NCI-H128 (cell line): ENCODE measurements around the gene QSOX1.

Experiments used
- DNase-seq: peaks from one replicate; lab custom pipeline; 2025; ENCODE audit not compliant: unreplicated experiment; lab: John Stamatoyannopoulos, UW

QSOX1 gene

GRCh38 chr1:180211156-180211859 lies 56.6 kb downstream of the QSOX1 start:
- DNase-seq = no peak

GRCh38 chr1:180211860-180212229 lies 57.2 kb downstream of the QSOX1 start:
- no peak for DNase-seq

- DNase-seq = no peak
Measured at GRCh38 chr1:180213401-180214170, 58.9 kb downstream of the QSOX1 start.

- no peak for DNase-seq
Measured at GRCh38 chr1:180215856-180216625, 61.4 kb downstream of the QSOX1 start.

GRCh38 chr1:180217006-180217405 lies 62.3 kb downstream of the QSOX1 start:
- no peak for DNase-seq

GRCh38 chr1:180218806-180219765 lies 64.4 kb downstream of the QSOX1 start:
- DNase-seq = no peak

GRCh38 chr1:180219776-180220175 lies 65.1 kb downstream of the QSOX1 start:
- DNase-seq = no peak

- DNase-seq = no peak
Measured at GRCh38 chr1:180221462-180221861, 66.8 kb downstream of the QSOX1 start.

GRCh38 chr1:180224902-180225301 lies 70.2 kb downstream of the QSOX1 start:
- no peak for DNase-seq

GRCh38 chr1:180225403-180225802 lies 70.7 kb downstream of the QSOX1 start:
- no peak for DNase-seq

GRCh38 chr1:180227861-180228647 lies 73.4 kb downstream of the QSOX1 start:
- DNase-seq = no peak

GRCh38 chr1:180228648-180229482 lies 74.2 kb downstream of the QSOX1 start:
- DNase-seq = no peak

GRCh38 chr1:180229483-180230415 lies 75.1 kb downstream of the QSOX1 start, which contains the start of gene LHX4:
Gene LHX4, plus strand, starts transcription at chr1:180230264. Its CDS starts 266 bp downstream, at chr1:180230530.
- no peak for DNase-seq

GRCh38 chr1:180230416-180230790 lies 75.7 kb downstream of the QSOX1 start:
- no peak for DNase-seq

GRCh38 chr1:180230791-180231505 lies 76.3 kb downstream of the QSOX1 start:
- no peak for DNase-seq

- no peak for DNase-seq
Measured at GRCh38 chr1:180231506-180231921, 76.8 kb downstream of the QSOX1 start.

GRCh38 chr1:180231936-180232335 lies 77.3 kb downstream of the QSOX1 start:
- no peak for DNase-seq
